HepG2 (cell line): Measurements from ENCODE around the gene CACNA2D1. TPM values are rescaled to one million over a fixed set of nuclear protein-coding genes. Genes with fewer than 3 reads are reported as not detected.

Source experiments
- ATAC-seq: fragments of 200-7000 bp; cut with Tn5 transposase; 3 replicates; pipeline ENCODE4 v1.9.1; 2020; ENCODE audit warnings: mild to moderate bottlenecking, moderate library complexity
- BruUV-seq: library from RNA; stranded (reverse); fragments of 400-500 nt; replicated peaks from 2 replicates; lab custom pipeline; 2021; lab: Mats Ljungman, UMichigan
- CTCF ChIA-PET: fragments of 300-600 bp; formaldehyde crosslinking; extraction: SDS; loops from one replicate; lab custom pipeline; 2021; ENCODE audit warnings: low total read pairs, inconsistent platforms, low intra/inter-chr PET ratio; lab: Yijun Ruan, JAX
- POLR2A ChIA-PET: fragments of 350-600 bp; sonication (Branson Sonifier 250); formaldehyde crosslinking; loops from one replicate; lab custom pipeline; 2020; ENCODE audit warnings: antibody characterized with exemption, inconsistent platforms; lab: Yijun Ruan, JAX
- DNase-seq: peaks from one replicate; pipeline ENCODE4 v3.0.0-alpha.2; 2015; ENCODE audit warnings: low spot score
- FAIRE-seq: peaks from 3 replicates; lab custom pipeline; 2011; peaks lifted over from hg19 to GRCh38; lab: Jason Lieb, UNC
- H2AFZ ChIP-seq: one replicate; pipeline ENCODE4 v1.6.1; 2011; ENCODE audit warnings: low read length, inconsistent platforms
- H3K27ac ChIP-seq: fragments of 300-600 bp; 3 replicates; pipeline ENCODE4 v1.8.0; 2011; ENCODE audit warnings: mixed run types, mild to moderate bottlenecking, mixed read lengths, low read length, inconsistent platforms; ENCODE audit not compliant: insufficient read depth; ENCODE audit errors: extremely low read length
- H3K27me3 ChIP-seq, 2 experiments: fragments of 200-600 bp in 1 of 2; 2 replicates in 1 of 2; 3 replicates in 1 of 2; pipeline versions ENCODE4 v1.6.0 to v1.8.0; 2011; ENCODE audit warnings: low read length in 2 of 2, mild to moderate bottlenecking in 2 of 2, moderate library complexity in 2 of 2, inconsistent platforms in 1 of 2; ENCODE audit not compliant: insufficient read depth in 2 of 2, control insufficient read depth in 1 of 2
- H3K36me3 ChIP-seq, 2 experiments: fragments of 200-600 bp in 1 of 2; replicated peaks in 1 of 2; 2 replicates in 1 of 2; 3 replicates in 1 of 2; pipeline versions ENCODE4 v1.5.1 to v1.8.0; 2011; ENCODE audit warnings: low read length in 2 of 2, inconsistent platforms in 1 of 2; ENCODE audit not compliant: insufficient read depth in 2 of 2, control insufficient read depth in 1 of 2
- H3K4me1 ChIP-seq: 2 replicates; pipeline ENCODE4 v1.5.1; 2012; ENCODE audit warnings: low read length, inconsistent platforms; ENCODE audit not compliant: insufficient read depth
- H3K4me2 ChIP-seq: 2 replicates; pipeline ENCODE4 v1.6.0; 2011; ENCODE audit warnings: low read depth, low read length, inconsistent platforms
- H3K4me3 ChIP-seq, 3 experiments: fragments of 200-600 bp in 1 of 3; sonication (generic), shearing (Covaris generic) in 1 of 3; replicated peaks in 1 of 3; 2 replicates each; pipeline ENCODE4 v1.5.1; 2011 to 2016; ENCODE audit warnings: low read length in 3 of 3, inconsistent platforms in 2 of 3, low read depth in 2 of 3, mild to moderate bottlenecking in 2 of 3, control low read depth in 1 of 3, mixed read lengths in 1 of 3; ENCODE audit not compliant: insufficient read depth in 1 of 3
- H3K79me2 ChIP-seq: one replicate; pipeline ENCODE4 v1.6.1; 2011; ENCODE audit warnings: low read length, inconsistent platforms; ENCODE audit not compliant: insufficient read depth
- H3K9ac ChIP-seq: 2 replicates; pipeline ENCODE4 v1.6.0; 2011; ENCODE audit warnings: mild to moderate bottlenecking, low read depth, low read length, inconsistent platforms; ENCODE audit not compliant: insufficient read depth
- H3K9me3 ChIP-seq: 2 replicates; pipeline ENCODE4 v1.5.1; 2012; ENCODE audit warnings: mild to moderate bottlenecking, low read length
- H4K20me1 ChIP-seq: 2 replicates; pipeline ENCODE4 v1.6.0; 2011; ENCODE audit warnings: inconsistent platforms, mild to moderate bottlenecking, low read length, moderate library complexity; ENCODE audit not compliant: insufficient read depth
- DRAP1 ChIP-seq: IDR thresholded peaks from 2 replicates; pipeline ENCODE4 v1.6.1; 2016; ENCODE audit warnings: missing genetic modification reagents, missing compliant biosample characterization
- HIVEP1 ChIP-seq: sonication (generic); formaldehyde crosslinking; IDR thresholded peaks from 2 replicates; pipeline ENCODE4 v1.4.0; 2020; ENCODE audit warnings: mild to moderate bottlenecking, missing genetic modification reagents
- POLR2AphosphoS5 ChIP-seq: IDR thresholded peaks from 2 replicates; pipeline ENCODE4 v1.6.1; 2012; ENCODE audit warnings: low read depth, low read length
- PPARG ChIP-seq: conservative IDR thresholded peaks from 2 replicates; pipeline ENCODE4 v1.6.1; 2016; ENCODE audit warnings: missing biosample characterization, missing genetic modification reagents
- THAP7 ChIP-seq: sonication (generic); formaldehyde crosslinking; IDR thresholded peaks from 2 replicates; pipeline ENCODE4 v1.8.1; 2023; ENCODE audit warnings: mild to moderate bottlenecking, missing genetic modification reagents
- ZFY ChIP-seq: sonication (generic); formaldehyde crosslinking; IDR thresholded peaks from 2 replicates; pipeline ENCODE4 v1.4.0; 2020; ENCODE audit warnings: missing genetic modification reagents
- ZNF121 ChIP-seq: sonication (generic); formaldehyde crosslinking; IDR thresholded peaks from 2 replicates; pipeline ENCODE4 v1.5.0; 2020; ENCODE audit warnings: mild to moderate bottlenecking, missing genetic modification reagents
- ZNF503 ChIP-seq: sonication (generic); formaldehyde crosslinking; IDR thresholded peaks from 2 replicates; pipeline ENCODE4 v1.4.0; 2020; ENCODE audit warnings: missing genetic modification reagents
- WGBS: methylation state at CpG from one replicate; pipeline ENCODE4 v1.1.6; 2017; ENCODE audit warnings: low lambda C conversion rate; 5-methylcytosine and 5-hydroxymethylcytosine counted together
- in situ Hi-C: cut with HindIII; loops from 2 replicates; pipeline ENCODE4 v1.10.0; 2017; ENCODE audit warnings: low pct_unique_long_range_greater_than_20kb; ENCODE audit not compliant: extremely low pct_ligation_motif_present
- intact Hi-C: fragments of 100-400 bp; cut with micrococcal nuclease; formaldehyde crosslinking; loops from one replicate; pipeline ENCODE4 v1.10.0; 2022; ENCODE audit not compliant: unreplicated experiment
- polyA plus RNA-seq, 8 experiments: library from polyadenylated mRNA; depleted of rRNA in 3 of 8; stranded (reverse) in 7 of 8; unstranded in 1 of 8; fragments of >200 nt; fragmentation: Illumina TruSeq in 4 of 8; extraction: Trizol in 4 of 8; gene quantifications; 2 replicates each; pipeline versions ENCODE4 v1.2.1 to v1.2.3, GENCODE V29; 2011 to 2016; ENCODE audit warnings: low read depth in 4 of 8, missing spikeins in 1 of 8, mixed read lengths in 1 of 8; ENCODE audit not compliant: insufficient read depth in 1 of 8
- total RNA-seq, 5 experiments: library from RNA; depleted of rRNA; stranded (reverse); fragments of >200 nt; fragmentation: Illumina TruSeq; extraction: Trizol; gene quantifications; 2 replicates each; pipeline ENCODE4 v1.2.3, GENCODE V29; 2016; ENCODE audit warnings: low read depth in 1 of 5

CACNA2D1 gene
- total and polyA plus RNA-seq, 2 of the 13 experiments (the other 11 are each of a cell fraction or from before 2014, with no cell fraction given), result not detected

- TF ChIP-seq ZNF503 (CRISPR knock-in tag) (no peak), HIVEP1 (CRISPR knock-in tag) (no peak), THAP7 (CRISPR knock-in tag) (no peak), POLR2AphosphoS5 (no peak), ZNF121 (CRISPR knock-in tag) (no peak), DRAP1 (CRISPR knock-in tag) (no peak)
- BruUV-seq, result no TSS peak
- H3K4me1 ChIP-seq, result no peaks in the 10 kb centered on the region
- in situ Hi-C loops, result no loop called here
- no peak overlapping the region for H2AFZ ChIP-seq
- H3K27ac ChIP-seq, result no peak overlapping the region
- no peaks in the 10 kb centered on the region for H3K36me3 ChIP-seq
- no peak for ATAC-seq
- H3K4me2 ChIP-seq, result no peak overlapping the region
- H4K20me1 ChIP-seq, result no peaks in the 10 kb centered on the region
- ChIA-PET POLR2A (no interaction called here), CTCF (no interaction called here)
- no peaks in the 10 kb centered on the region for H3K9me3 ChIP-seq
- no peak overlapping the region for H3K9ac ChIP-seq
- H3K27me3 ChIP-seq, result no peaks in the 10 kb centered on the region
- intact Hi-C loops, result no loop called here
- FAIRE-seq, result no peak
- no peaks in the 10 kb centered on the region for H3K79me2 ChIP-seq
- DNase-seq, result no peak
- H3K4me3 ChIP-seq, result no peak overlapping the region
Observed at GRCh38 chr7:82390936-82391335, 52.6 kb downstream of the CACNA2D1 start.

GRCh38 chr7:82389876-82390275, 53.7 kb downstream of the CACNA2D1 start:
- intact Hi-C loops (no loop called here), in situ Hi-C loops (no loop called here)
- 16% methylated on average over 3 of the region's 3 CpGs for WGBS
- Histone ChIP-seq H3K9ac (no peak overlapping the region), H3K4me1 (no peaks in the 10 kb centered on the region), H4K20me1 (no peaks in the 10 kb centered on the region), H3K9me3 (no peaks in the 10 kb centered on the region), H3K4me3 (no peak overlapping the region), H3K4me2 (no peak overlapping the region), H3K27ac (no peak overlapping the region), H3K36me3 (no peaks in the 10 kb centered on the region), H2AFZ (no peak overlapping the region), H3K27me3 (no peaks in the 10 kb centered on the region), H3K79me2 (no peaks in the 10 kb centered on the region)
- FAIRE-seq (no peak), DNase-seq (no peak), ATAC-seq (no peak)
- ChIA-PET CTCF (no interaction called here), POLR2A (no interaction called here)
- no TSS peak for BruUV-seq
- TF ChIP-seq PPARG (no peak), ZFY (CRISPR knock-in tag) (no peak)
